Measurements from ENCODE around the gene CD248.
A peak's percentile ranks its signal among the peaks of the same experiment; 100 is the strongest.
"Not testable (repeated sequence)": the region's sequence is repeated elsewhere in the genome, so short reads cannot be mapped to it uniquely, and the experiment has no call there.

Gene CD248

GRCh38 chr11:66285250-66285947 lies 31.4 kb downstream of the CD248 start:
- Mint-ChIP-seq H3K36me3 (ENCODE audit: low read depth) (peaks cover 8% of the 10 kb centered on the region), H3K4me1 (ENCODE audit: low read depth) (peaks cover 26% of the 10 kb centered on the region), H3K27me3 (ENCODE audit: low read depth) (peaks cover 5% of the 10 kb centered on the region), H3K27ac (no peak overlapping the region), H3K9me3 (no peaks in the 10 kb centered on the region), H3K4me3 (no peak overlapping the region)

DNA sequence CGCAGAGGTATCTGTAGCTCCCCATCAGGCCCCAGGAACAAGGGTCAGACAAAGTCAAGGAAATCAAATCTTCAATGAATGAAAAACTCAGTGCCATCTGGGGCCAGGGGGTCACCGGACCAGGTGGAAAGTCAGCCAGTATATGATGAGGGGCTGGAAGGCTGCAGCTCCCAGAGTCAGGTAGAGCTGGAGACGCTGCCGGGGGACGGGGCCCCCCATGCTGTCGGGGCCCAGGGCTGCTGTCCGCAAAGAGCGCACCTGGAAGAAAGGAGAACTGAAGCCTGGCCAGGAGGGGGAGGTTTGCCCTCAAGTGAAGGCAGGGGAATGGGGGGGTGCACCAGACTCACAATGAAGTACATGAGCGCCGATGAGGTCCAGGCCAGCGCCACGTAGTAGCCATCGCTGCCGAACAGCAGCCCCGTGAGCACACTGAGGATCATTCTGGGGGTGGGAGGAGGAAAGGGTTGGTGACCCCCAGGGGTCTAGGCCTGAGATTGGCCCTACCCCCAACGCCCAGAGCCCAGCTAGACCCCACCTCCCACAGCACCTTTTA lies 32.2 kb downstream of the CD248 start:
- H3K9me3 Mint-ChIP-seq = no peaks in the 10 kb centered on the region
- peaks cover 1% of the 10 kb centered on the region for H3K27me3 Mint-ChIP-seq (ENCODE audit: low read depth)
- H3K4me1 Mint-ChIP-seq (ENCODE audit: low read depth) = peaks cover 19% of the 10 kb centered on the region
- no peak overlapping the region for H3K4me3 Mint-ChIP-seq
- peaks cover 8% of the 10 kb centered on the region for H3K36me3 Mint-ChIP-seq (ENCODE audit: low read depth)
- no peak overlapping the region for H3K27ac Mint-ChIP-seq

DNA sequence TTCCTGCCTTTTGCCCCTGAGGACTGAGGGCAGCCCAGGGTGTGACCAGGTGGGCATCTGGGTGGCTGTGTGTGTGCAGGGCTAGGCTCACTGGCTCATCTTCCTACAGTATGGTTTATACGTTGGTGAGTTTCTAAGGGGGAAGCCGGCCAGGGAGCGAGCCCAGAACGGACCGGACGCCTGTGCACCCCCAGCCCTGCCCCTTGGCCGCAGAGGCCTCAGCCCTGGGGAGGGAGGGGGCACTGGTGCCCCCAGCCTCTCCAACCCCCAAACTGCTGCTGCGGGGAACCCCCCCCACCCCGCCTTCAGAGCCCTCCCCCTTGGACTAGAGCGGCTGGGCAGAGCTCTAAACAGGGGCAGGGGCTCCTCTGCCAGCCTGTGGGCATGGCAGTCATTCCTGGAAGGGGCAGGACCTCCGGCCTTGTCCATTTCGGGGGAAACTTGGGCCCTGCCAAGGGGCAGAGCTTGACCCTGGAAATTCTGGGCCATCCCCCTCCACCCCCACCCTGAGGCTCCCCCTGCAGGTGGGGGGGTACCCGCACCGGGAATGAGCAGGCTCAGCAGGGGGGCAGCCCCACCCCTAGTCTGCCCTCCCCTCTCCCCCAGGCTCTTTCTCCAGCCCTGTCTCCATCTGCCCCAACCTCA lies 33.3 kb downstream of the CD248 start:
- Mint-ChIP-seq H3K36me3 (ENCODE audit: low read depth) (peaks cover 8% of the 10 kb centered on the region), H3K27ac (peak overlapping the region; percentile 43), H3K9me3 (no peaks in the 10 kb centered on the region), H3K4me1 (ENCODE audit: low read depth) (peaks cover 20% of the 10 kb centered on the region), H3K27me3 (ENCODE audit: low read depth) (peaks cover 5% of the 10 kb centered on the region), H3K4me3 (no peak overlapping the region)

GRCh38 chr11:66282468-66283455 lies 34.1 kb downstream of the CD248 start:
- H3K36me3 Mint-ChIP-seq (ENCODE audit: low read depth) = peaks cover 8% of the 10 kb centered on the region
- H3K4me3 Mint-ChIP-seq = no peak overlapping the region
- H3K9me3 Mint-ChIP-seq = no peaks in the 10 kb centered on the region
- H3K4me1 Mint-ChIP-seq (ENCODE audit: low read depth) = peaks cover 18% of the 10 kb centered on the region
- peaks cover 5% of the 10 kb centered on the region for H3K27me3 Mint-ChIP-seq (ENCODE audit: low read depth)
- H3K27ac Mint-ChIP-seq = peak overlapping the region; percentile 62

GRCh38 chr11:66281776-66282467 lies 34.9 kb downstream of the CD248 start:
- Mint-ChIP-seq H3K27ac (peak overlapping the region; percentile 62), H3K4me3 (no peak overlapping the region)

DNA sequence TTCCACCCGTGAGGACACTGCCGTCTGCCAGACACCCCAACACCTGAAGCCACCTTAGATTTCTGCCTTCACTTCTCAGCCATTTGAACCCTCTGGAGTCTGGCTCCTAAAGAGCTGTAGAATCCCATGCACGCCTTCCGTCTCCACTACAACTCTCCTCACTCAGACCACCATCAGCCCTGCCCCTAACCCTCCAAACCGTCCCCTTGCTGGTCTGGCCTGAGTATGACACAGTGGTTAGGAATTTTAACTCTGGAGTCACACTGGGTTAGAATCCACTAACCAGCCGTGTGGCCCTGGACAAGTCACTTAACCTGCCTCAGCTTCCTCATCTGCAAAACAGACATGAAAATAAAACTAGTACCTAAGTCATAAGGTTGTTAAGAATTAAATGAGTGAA lies 35.8 kb downstream of the CD248 start:
- Mint-ChIP-seq H3K4me1 (ENCODE audit: low read depth) (peaks cover 17% of the 10 kb centered on the region), H3K27ac (peak overlapping the region; percentile 35), H3K36me3 (ENCODE audit: low read depth) (peaks cover 12% of the 10 kb centered on the region), H3K4me3 (no peak overlapping the region), H3K9me3 (no peaks in the 10 kb centered on the region), H3K27me3 (ENCODE audit: low read depth) (peaks cover 5% of the 10 kb centered on the region)

More at GRCh38 chr11:66281776-66282467, 34.9 kb downstream of the CD248 start:
- H3K9me3 Mint-ChIP-seq = no peaks in the 10 kb centered on the region
- H3K27me3 Mint-ChIP-seq (ENCODE audit: low read depth) = peaks cover 5% of the 10 kb centered on the region
- peaks cover 16% of the 10 kb centered on the region for H3K4me1 Mint-ChIP-seq (ENCODE audit: low read depth)
- H3K36me3 Mint-ChIP-seq (ENCODE audit: low read depth) = peaks cover 10% of the 10 kb centered on the region

GRCh38 chr11:66280428-66280827 lies 36.4 kb downstream of the CD248 start:
- no peaks in the 10 kb centered on the region for H3K9me3 Mint-ChIP-seq
- peaks cover 5% of the 10 kb centered on the region for H3K27me3 Mint-ChIP-seq (ENCODE audit: low read depth)
- peaks cover 14% of the 10 kb centered on the region for H3K36me3 Mint-ChIP-seq (ENCODE audit: low read depth)
- peaks cover 17% of the 10 kb centered on the region for H3K4me1 Mint-ChIP-seq (ENCODE audit: low read depth)
- H3K4me3 Mint-ChIP-seq = no peak overlapping the region
- no peak overlapping the region for H3K27ac Mint-ChIP-seq

GRCh38 chr11:66279092-66279734 lies 37.6 kb downstream of the CD248 start:
- Mint-ChIP-seq H3K36me3 (ENCODE audit: low read depth) (peaks cover 22% of the 10 kb centered on the region), H3K4me3 (peak overlapping the region; percentile 53), H3K4me1 (ENCODE audit: low read depth) (peaks cover 17% of the 10 kb centered on the region), H3K9me3 (no peaks in the 10 kb centered on the region), H3K27ac (peak overlapping the region; percentile 79), H3K27me3 (ENCODE audit: low read depth) (peaks cover 5% of the 10 kb centered on the region)

- Mint-ChIP-seq H3K27ac (peak overlapping the region; percentile 59), H3K9me3 (no peaks in the 10 kb centered on the region), H3K4me1 (ENCODE audit: low read depth) (peaks cover 17% of the 10 kb centered on the region)
Observed at GRCh38 chr11:66278363-66279091, 38.3 kb downstream of the CD248 start.

GRCh38 chr11:66277471-66278362 lies 39.1 kb downstream of the CD248 start, which contains the start of gene CNIH2:
TSS of gene CNIH2 (plus strand) at chr11:66278175. CDS start at chr11:66278457, 282 bp downstream.
- Mint-ChIP-seq H3K36me3 (ENCODE audit: low read depth) (peaks cover 33% of the 10 kb centered on the region), H3K9me3 (no peaks in the 10 kb centered on the region), H3K4me1 (ENCODE audit: low read depth) (peaks cover 15% of the 10 kb centered on the region), H3K27ac (peak within 1 kb of the TSS; percentile 59), H3K27me3 (ENCODE audit: low read depth) (peaks cover 5% of the 10 kb centered on the region), H3K4me3 (peak within 1 kb of the TSS; percentile 53)

More at GRCh38 chr11:66278363-66279091, 38.3 kb downstream of the CD248 start:
- peak overlapping the region; percentile 53 for H3K4me3 Mint-ChIP-seq
- H3K36me3 Mint-ChIP-seq (ENCODE audit: low read depth) = peaks cover 26% of the 10 kb centered on the region
- H3K27me3 Mint-ChIP-seq (ENCODE audit: low read depth) = peaks cover 5% of the 10 kb centered on the region

DNA sequence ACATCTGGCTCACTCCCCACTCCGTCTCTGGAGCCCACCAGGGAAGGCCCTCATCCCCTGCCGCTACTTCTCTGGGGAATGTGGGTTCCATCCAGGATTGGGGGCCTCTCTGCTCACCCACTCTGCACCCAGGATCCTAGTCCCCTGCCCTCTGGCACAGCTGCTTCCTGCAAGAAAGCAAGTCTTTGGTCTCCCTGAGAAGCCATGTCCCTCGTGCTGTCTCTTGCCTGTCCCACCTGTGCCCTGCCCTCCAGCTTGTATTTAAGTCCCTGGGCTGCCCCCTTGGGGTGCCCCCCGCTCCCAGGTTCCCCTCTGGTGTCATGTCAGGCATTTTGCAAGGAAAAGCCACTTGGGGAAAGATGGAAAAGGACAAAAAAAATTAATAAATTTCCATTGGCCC lies 39.8 kb downstream of the CD248 start:
- H3K9me3 Mint-ChIP-seq; H3K4me3 Mint-ChIP-seq; H3K27ac Mint-ChIP-seq; H3K27me3 Mint-ChIP-seq (ENCODE audit: low read depth): not testable (repeated sequence)
- Mint-ChIP-seq H3K36me3 (ENCODE audit: low read depth) (peaks cover 37% of the 10 kb centered on the region), H3K4me1 (ENCODE audit: low read depth) (peaks cover 19% of the 10 kb centered on the region)

GRCh38 chr11:66276619-66277018 lies 40.2 kb downstream of the CD248 start:
- Mint-ChIP-seq H3K36me3 (ENCODE audit: low read depth) (peaks cover 36% of the 10 kb centered on the region), H3K4me1 (ENCODE audit: low read depth) (peaks cover 18% of the 10 kb centered on the region)
- H3K9me3 Mint-ChIP-seq; H3K27me3 Mint-ChIP-seq (ENCODE audit: low read depth); H3K27ac Mint-ChIP-seq; H3K4me3 Mint-ChIP-seq: not testable (repeated sequence)

Data from T-helper 1 cell treated with Interleukin-12 subunit alpha and Interleukin-12 subunit beta and Interleukin-4 antibody, amounts not matched to agents 30 μg/mL and 1 μg/mL, for 36 hours (primary cell).